ENCODE results near the gene FAM156A.
"Not testable (repeated sequence)": the region's sequence is repeated elsewhere in the genome, so short reads cannot be mapped to it uniquely, and the experiment has no call there.

The FAM156A gene

GRCh38 chrX:52905531-52905930 lies 52.8 kb downstream of the FAM156A start:
- H3K4me3 Mint-ChIP-seq; H3K27me3 Mint-ChIP-seq; ATAC-seq (ENCODE audit: low read depth); H3K36me3 Mint-ChIP-seq; DNase-seq (ENCODE audit: low spot score in 2 of 2); H3K9me3 Mint-ChIP-seq; H3K27ac Mint-ChIP-seq; H3K4me1 Mint-ChIP-seq: not testable (repeated sequence)

All from memory B cell (primary cell).